Caco-2 (cell line): ENCODE results near the gene LRRC36. TPM values are rescaled to one million over a fixed set of nuclear protein-coding genes. Genes with fewer than 3 reads are reported as not detected.

Experiments used
- BruUV-seq: library from RNA; stranded (reverse); fragments of 400-500 nt; replicated peaks from 2 replicates; lab custom pipeline; 2021; lab: Mats Ljungman, UMichigan
- CTCF ChIA-PET: fragments of 300-600 bp; sonication (Branson Sonifier 250); formaldehyde crosslinking; loops from one replicate; lab custom pipeline; 2022; ENCODE audit warnings: antibody characterized with exemption; lab: Charles Lee
- POLR2A ChIA-PET: fragments of 300-600 bp; sonication (Branson Sonifier 250); formaldehyde crosslinking; loops from one replicate; lab custom pipeline; 2022; ENCODE audit warnings: antibody characterized with exemption; lab: Charles Lee
- DNase-seq, 2 experiments: peaks; one replicate each; pipeline versions ENCODE4 v3.0.0 to v3.0.0-alpha.2; 2020 to 2022
- H3K27me3 ChIP-seq: replicated peaks from 2 replicates; pipeline ENCODE4 v1.6.0; 2011; ENCODE audit warnings: low read length; ENCODE audit not compliant: control insufficient read depth, insufficient read depth
- H3K36me3 ChIP-seq: 2 replicates; pipeline ENCODE4 v1.5.1; 2011; ENCODE audit warnings: low read length; ENCODE audit not compliant: control insufficient read depth, insufficient read depth
- H3K4me1 ChIP-seq: fragments of 250-450 bp; sonication (Bioruptor Pico); 2 replicates; pipeline ENCODE4 v1.5.1; 2020; ENCODE audit warnings: mild to moderate bottlenecking
- H3K4me3 ChIP-seq: 2 replicates; pipeline ENCODE4 v1.5.1; 2011; ENCODE audit warnings: low read depth, mild to moderate bottlenecking, control low read depth, low read length
- H3K9me3 ChIP-seq: fragments of 250-450 bp; sonication (Bioruptor Pico); 2 replicates; pipeline ENCODE4 v1.5.1; 2020; ENCODE audit warnings: mild to moderate bottlenecking, moderate library complexity
- H3K27ac Mint-ChIP-seq: one replicate; pipeline ENCODE4 v1.8.0; 2022; ENCODE audit warnings: mixed read lengths; ENCODE audit not compliant: unreplicated experiment
- H3K27me3 Mint-ChIP-seq: one replicate; pipeline ENCODE4 v1.8.0; 2022; ENCODE audit warnings: mixed read lengths; ENCODE audit not compliant: insufficient read depth, unreplicated experiment
- H3K36me3 Mint-ChIP-seq: one replicate; pipeline ENCODE4 v1.8.0; 2022; ENCODE audit warnings: mild to moderate bottlenecking, mixed read lengths; ENCODE audit not compliant: insufficient read depth, unreplicated experiment
- H3K4me1 Mint-ChIP-seq: one replicate; pipeline ENCODE4 v1.8.0; 2022; ENCODE audit warnings: low read depth, mixed read lengths; ENCODE audit not compliant: unreplicated experiment
- H3K4me3 Mint-ChIP-seq: one replicate; pipeline ENCODE4 v1.8.0; 2022; ENCODE audit warnings: mild to moderate bottlenecking, moderate library complexity, mixed read lengths; ENCODE audit not compliant: unreplicated experiment
- H3K9me3 Mint-ChIP-seq: one replicate; pipeline ENCODE4 v1.8.0; 2022; ENCODE audit warnings: mixed read lengths; ENCODE audit not compliant: unreplicated experiment
- CTCF ChIP-seq, 2 experiments: fragments of 200-600 bp in 1 of 2; IDR thresholded peaks; 1 replicate in 1 of 2; 2 replicates in 1 of 2; pipeline versions ENCODE4 v1.5.1 to v1.8.0; 2011 to 2022; ENCODE audit warnings: antibody characterized with exemption in 1 of 2, control low read depth in 1 of 2, inconsistent platforms in 1 of 2, low read depth in 1 of 2, low read length in 1 of 2, mild to moderate bottlenecking in 1 of 2, moderate library complexity in 1 of 2; ENCODE audit not compliant: insufficient read depth in 1 of 2, severe bottlenecking in 1 of 2, unreplicated experiment in 1 of 2
- intact Hi-C: fragments of 100-400 bp; cut with micrococcal nuclease; formaldehyde crosslinking; loops from one replicate; pipeline ENCODE4 v1.10.0; 2022; ENCODE audit not compliant: unreplicated experiment
- total RNA-seq: library from RNA; stranded (reverse); gene quantifications from 2 replicates; pipeline ENCODE4 v1.2.3, GENCODE V29; 2022

LRRC36 gene
- total RNA-seq, 1 experiment from 2014 or later: not detected

GRCh38 chr16:67298277-67298676 lies 28.3 kb upstream of the LRRC36 start:
- no peak for DNase-seq
- TF ChIP-seq CTCF (IDR thresholded peaks at IDR 0.05; ENCODE audit: insufficient read depth in 1 of 2, low read depth in 1 of 2, low read length in 1 of 2, severe bottlenecking in 1 of 2, unreplicated experiment in 1 of 2): no peak
- no peaks in the 10 kb centered on the region for H3K9me3 ChIP-seq
- H3K9me3 Mint-ChIP-seq: no peaks in the 10 kb centered on the region
- H3K36me3 Mint-ChIP-seq: no peaks in the 10 kb centered on the region
- intact Hi-C loops: no loop called here
- ChIA-PET POLR2A (interaction anchor here (0.6 kb wide), 1 partner anchor 44 kb away, joined by 4 read pairs; no protein-coding TSS in a partner anchor), CTCF (interaction anchor here (0.7 kb wide), 1 partner anchor 33 kb away, joined by 6 read pairs; no protein-coding TSS in a partner anchor)
- no peaks in the 10 kb centered on the region for H3K4me1 ChIP-seq
- H3K4me3 Mint-ChIP-seq: no peak overlapping the region
- H3K36me3 ChIP-seq: no peaks in the 10 kb centered on the region
- peaks cover 6% of the 10 kb centered on the region for H3K4me1 Mint-ChIP-seq
- no peak overlapping the region for H3K4me3 ChIP-seq
- no peaks in the 10 kb centered on the region for H3K27me3 Mint-ChIP-seq
- H3K27me3 ChIP-seq: no peaks in the 10 kb centered on the region
- H3K27ac Mint-ChIP-seq: no peak overlapping the region
- no TSS peak for BruUV-seq

GRCh38 chr16:67299269-67299668 lies 27.3 kb upstream of the LRRC36 start:
- BruUV-seq: no TSS peak
- H3K9me3 Mint-ChIP-seq: no peaks in the 10 kb centered on the region
- intact Hi-C loops: no loop called here
- H3K27me3 Mint-ChIP-seq: no peaks in the 10 kb centered on the region
- POLR2A ChIA-PET: no interaction called here
- Histone ChIP-seq H3K36me3 (no peaks in the 10 kb centered on the region), H3K4me3 (no peak overlapping the region), H3K27me3 (no peaks in the 10 kb centered on the region), H3K9me3 (no peaks in the 10 kb centered on the region), H3K4me1 (no peaks in the 10 kb centered on the region)
- no peak for TF ChIP-seq CTCF (IDR thresholded peaks at IDR 0.05; ENCODE audit: insufficient read depth in 1 of 2, low read depth in 1 of 2, low read length in 1 of 2, severe bottlenecking in 1 of 2, unreplicated experiment in 1 of 2)
- H3K4me1 Mint-ChIP-seq: peaks cover 6% of the 10 kb centered on the region
- CTCF ChIA-PET: interaction anchor here (1.1 kb wide), 1 partner anchor 14 kb away, joined by 3 read pairs; no protein-coding TSS in a partner anchor
- no peak for DNase-seq
- no peak overlapping the region for H3K4me3 Mint-ChIP-seq
- H3K27ac Mint-ChIP-seq: no peak overlapping the region
- H3K36me3 Mint-ChIP-seq: no peaks in the 10 kb centered on the region

- Histone ChIP-seq H3K4me3 (no peak overlapping the region), H3K9me3 (peaks cover 8% of the 10 kb centered on the region; the same call in 1 of the 2 replicates), H3K36me3 (no peaks in the 10 kb centered on the region), H3K27me3 (no peaks in the 10 kb centered on the region), H3K4me1 (no peaks in the 10 kb centered on the region)
- no TSS peak for BruUV-seq
- CTCF ChIA-PET: interaction anchor here (1.4 kb wide), 1 partner anchor 38 kb away, joined by 4 read pairs; no protein-coding TSS in a partner anchor
- Mint-ChIP-seq H3K27ac (no peak overlapping the region), H3K4me1 (peaks cover 6% of the 10 kb centered on the region), H3K9me3 (no peaks in the 10 kb centered on the region), H3K36me3 (no peaks in the 10 kb centered on the region), H3K27me3 (no peaks in the 10 kb centered on the region), H3K4me3 (no peak overlapping the region)
- no peak for DNase-seq
- intact Hi-C loops: no loop called here
- TF ChIP-seq CTCF (IDR thresholded peaks at IDR 0.05; ENCODE audit: insufficient read depth in 1 of 2, low read depth in 1 of 2, low read length in 1 of 2, severe bottlenecking in 1 of 2, unreplicated experiment in 1 of 2): no peak
- POLR2A ChIA-PET: no interaction called here
These were observed 25.4 kb upstream of the LRRC36 start for GRCh38 chr16:67301080-67301782.
